ENCODE measurements around the gene MIS12. TPM values are rescaled to one million over a fixed set of nuclear protein-coding genes. Genes with fewer than 3 reads are reported as not detected.

Gene MIS12
- total and polyA plus RNA-seq, 2 of the 4 experiments (the other 2 are of a cell fraction): 7.5 to 11.7 TPM

- intact Hi-C loops (cut with micrococcal nuclease): no loop called here
- dilution Hi-C loops (cut with HindIII; ENCODE audit: low sequenced_read_pairs, unreplicated experiment): no loop called here
- 90% methylated on average over 2 of the region's 8 CpGs; no CpG with 5 or more reads in 1 of the 2 experiments for WGBS, 2 experiments (ENCODE audit: extremely low coverage in 2 of 2, insufficient read length in 1 of 2)
- ATAC-seq (ENCODE audit: low read depth) (no peak), DNase-seq (no peak)
- H3K4me1 ChIP-seq (ENCODE audit: control insufficient read depth, insufficient read depth, low read length): peaks cover 2% of the 10 kb centered on the region; the same call in 1 of the 2 replicates
- no peak overlapping the region for H2AK9ac ChIP-seq (replicated peaks; ENCODE audit: low read depth, low read length, poor library complexity)
- POLR2A ChIA-PET (ENCODE audit: unreplicated experiment): no interaction called here
- no peak overlapping the region for H3K56ac ChIP-seq (ENCODE audit: extremely low read depth, insufficient read depth, low read length)
- no peaks in the 10 kb centered on the region for H3K79me1 ChIP-seq (ENCODE audit: low read depth in 1 of 2, low read length in 2 of 2)
- no peak overlapping the region for H3K9ac ChIP-seq (ENCODE audit: low read depth, low read length)
- H3K27ac ChIP-seq (ENCODE audit: insufficient read depth, low read length): no peak overlapping the region
- peaks cover 28% of the 10 kb centered on the region for H3K36me3 ChIP-seq (ENCODE audit: control insufficient read depth, insufficient read depth, low read length)
- H4K8ac ChIP-seq (ENCODE audit: low read depth in 2 of 2, low read length in 2 of 2): no peak overlapping the region
- 0 out of 2 replicates have a peak, but pooled peaks cover 2% of the 10 kb centered on the region for H3K9me1 ChIP-seq (ENCODE audit: insufficient read depth, low read length)
- no peak overlapping the region for H3K4ac ChIP-seq (ENCODE audit: low read depth, low read length)
- no peak overlapping the region for H2BK20ac ChIP-seq (ENCODE audit: low read depth, low read length)
- no TSS peak for BruUV-seq (replicated peaks)
- H4K91ac ChIP-seq (ENCODE audit: insufficient read depth, low read depth, low read length): no peak overlapping the region
- H4K20me1 ChIP-seq (ENCODE audit: insufficient read depth, low read length): no peaks in the 10 kb centered on the region
- no peak overlapping the region for H2AK5ac ChIP-seq (ENCODE audit: low read depth, low read length)
- no peak overlapping the region for H3K23ac ChIP-seq (ENCODE audit: low read depth, low read length)
- no peak overlapping the region for H4K5ac ChIP-seq (ENCODE audit: low read depth, low read length)
- CTCF ChIA-PET: no interaction called here
- no peak overlapping the region for H3K14ac ChIP-seq (replicated peaks; ENCODE audit: low read depth, low read length)
- H2BK5ac ChIP-seq (ENCODE audit: low read depth, low read length, poor library complexity, severe bottlenecking): no peak overlapping the region
- no peaks in the 10 kb centered on the region for H3K27me3 ChIP-seq (ENCODE audit: control insufficient read depth, insufficient read depth, low read length)
- no peak overlapping the region for H2BK15ac ChIP-seq (ENCODE audit: low read depth, low read length)
- H2BK120ac ChIP-seq (ENCODE audit: low read depth, low read length): no peak overlapping the region
- no peak overlapping the region for H2AFZ ChIP-seq (replicated peaks; ENCODE audit: low read length, poor library complexity)
- H3K4me2 ChIP-seq (ENCODE audit: low read depth, low read length): no peak overlapping the region
- no peaks in the 10 kb centered on the region for H3K9me3 ChIP-seq (ENCODE audit: control insufficient read depth, insufficient read depth, low read length)
- no peak overlapping the region for H3K18ac ChIP-seq (ENCODE audit: low read depth, low read length)
- TF ChIP-seq SMC3 (IDR thresholded peaks at IDR 0.05; ENCODE audit: low read depth, low read length): no peak
- no peak for TF ChIP-seq RFX5 (IDR thresholded peaks at IDR 0.05; ENCODE audit: low read depth, low read length)
- no peak for TF ChIP-seq ELK1 (IDR thresholded peaks at IDR 0.05; ENCODE audit: borderline replicate concordance, low read depth, low read length)
- TF ChIP-seq CHD1 (IDR thresholded peaks at IDR 0.05; ENCODE audit: low read depth, low read length): no peak
- TF ChIP-seq MAZ (IDR thresholded peaks at IDR 0.05; ENCODE audit: borderline replicate concordance, low read depth, low read length): no peak
- no peak for TF ChIP-seq USF2 (IDR thresholded peaks at IDR 0.05; ENCODE audit: low read depth, low read length)
- no peak for TF ChIP-seq FOS (IDR thresholded peaks at IDR 0.05; ENCODE audit: low read depth, low read length)
- TF ChIP-seq NFE2L2 (IDR thresholded peaks at IDR 0.05; ENCODE audit: low read depth, low read length): no peak
- no peak for TF ChIP-seq RCOR1 (IDR thresholded peaks at IDR 0.05; ENCODE audit: insufficient replicate concordance, low read length)
- TF ChIP-seq MXI1 (IDR thresholded peaks at IDR 0.05; ENCODE audit: borderline replicate concordance, low read depth, low read length): no peak
- no peak for TF ChIP-seq RAD21 (IDR thresholded peaks at IDR 0.05; ENCODE audit: low read length)
- in situ Hi-C loops (cut with MboI; ENCODE audit: low sequenced_read_pairs): no loop called here
- no peak overlapping the region for H3K4me3 ChIP-seq (ENCODE audit: insufficient read depth, low read depth, low read length)
Measured at GRCh38 chr17:5539286-5539685, 52.9 kb downstream of the MIS12 start.

All from IMR-90 (cell line).